Adrenal gland (tissue), 5 donors: ENCODE data around the gene DPYD.

Source experiments
- POLR2A ChIP-seq, 2 donors: fragments of 450-650 bp; IDR thresholded peaks; one replicate each; pipeline ENCODE4 v1.6.1; 2017; ENCODE audit warnings: antibody characterized with exemption in 2 of 2, mild to moderate bottlenecking in 2 of 2, moderate library complexity in 1 of 2
- TF ChIP-seq, protein P1 (sequence below), 6 experiments: fragments of 450-650 bp in 4 of 6; fragments of 200-600 bp in 2 of 6; sonication (generic) in 1 of 6; IDR thresholded peaks; 1 replicate in 5 of 6; 2 replicates in 1 of 6; pipeline versions ENCODE4 v1.5.1 to v1.8.0; 2016 to 2021; ENCODE audit warnings: antibody characterized with exemption in 6 of 6, mild to moderate bottlenecking in 2 of 6, moderate library complexity in 1 of 6
- donor health status: DM: no; HTN: no; CAD: no.

- TF ChIP-seq, protein P1, sequence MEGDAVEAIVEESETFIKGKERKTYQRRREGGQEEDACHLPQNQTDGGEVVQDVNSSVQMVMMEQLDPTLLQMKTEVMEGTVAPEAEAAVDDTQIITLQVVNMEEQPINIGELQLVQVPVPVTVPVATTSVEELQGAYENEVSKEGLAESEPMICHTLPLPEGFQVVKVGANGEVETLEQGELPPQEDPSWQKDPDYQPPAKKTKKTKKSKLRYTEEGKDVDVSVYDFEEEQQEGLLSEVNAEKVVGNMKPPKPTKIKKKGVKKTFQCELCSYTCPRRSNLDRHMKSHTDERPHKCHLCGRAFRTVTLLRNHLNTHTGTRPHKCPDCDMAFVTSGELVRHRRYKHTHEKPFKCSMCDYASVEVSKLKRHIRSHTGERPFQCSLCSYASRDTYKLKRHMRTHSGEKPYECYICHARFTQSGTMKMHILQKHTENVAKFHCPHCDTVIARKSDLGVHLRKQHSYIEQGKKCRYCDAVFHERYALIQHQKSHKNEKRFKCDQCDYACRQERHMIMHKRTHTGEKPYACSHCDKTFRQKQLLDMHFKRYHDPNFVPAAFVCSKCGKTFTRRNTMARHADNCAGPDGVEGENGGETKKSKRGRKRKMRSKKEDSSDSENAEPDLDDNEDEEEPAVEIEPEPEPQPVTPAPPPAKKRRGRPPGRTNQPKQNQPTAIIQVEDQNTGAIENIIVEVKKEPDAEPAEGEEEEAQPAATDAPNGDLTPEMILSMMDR (IDR thresholded peaks at IDR 0.05): no peak
- no peak for TF ChIP-seq POLR2A (IDR thresholded peaks at IDR 0.05)
Observed at GRCh38 chr1:97350662-97351061, 570.2 kb downstream of the DPYD start.
